ENCODE measurements around the gene MINK1. TPM values are rescaled to one million over a fixed set of nuclear protein-coding genes. Genes with fewer than 3 reads are reported as not detected.
"Not testable (repeated sequence)": the region's sequence is repeated elsewhere in the genome, so short reads cannot be mapped to it uniquely, and the experiment has no call there.

Gene MINK1
- total RNA-seq, 1 donor from 2014 or later, result 139 TPM

DNA sequence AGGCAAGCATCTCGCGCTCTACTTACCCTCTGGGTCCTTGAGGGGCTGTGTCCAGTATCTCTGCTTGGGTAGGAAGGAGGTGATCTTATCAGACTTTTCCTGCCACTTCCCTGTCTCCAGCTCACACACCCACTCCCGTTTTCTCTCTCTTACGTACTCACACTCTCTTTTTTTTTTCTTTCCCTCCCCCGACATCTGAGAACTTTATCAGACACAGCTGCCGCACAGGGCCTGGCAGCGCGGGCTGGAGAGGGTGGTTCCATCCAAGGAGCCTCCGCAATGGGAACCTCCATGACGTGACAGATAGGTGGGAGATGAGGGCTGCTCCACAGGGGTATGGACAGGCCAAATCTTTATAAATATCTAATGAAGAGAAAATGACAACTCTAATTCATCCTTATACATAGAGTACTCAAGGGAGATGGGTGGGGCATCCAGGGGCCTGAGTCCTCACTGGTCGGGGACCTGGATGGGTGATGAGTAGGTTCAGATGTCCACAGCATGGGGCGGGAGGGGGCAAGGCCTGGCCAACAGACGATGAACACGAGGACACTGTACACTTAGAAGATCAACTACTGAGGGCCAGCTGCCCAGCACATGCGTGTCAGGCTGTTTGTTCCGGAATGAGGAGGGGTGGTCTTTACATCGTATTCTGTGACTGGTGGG is 23.3 kb downstream of the MINK1 start:
- no peak for DNase-seq (ENCODE audit: low spot score, unreplicated experiment)
- Mint-ChIP-seq H3K36me3 (ENCODE audit: insufficient read depth) (peaks cover 9% of the 10 kb centered on the region), H3K27me3 (no peaks in the 10 kb centered on the region), H3K27ac (no peak overlapping the region), H3K4me1 (ENCODE audit: low read depth) (peaks cover 17% of the 10 kb centered on the region), H3K4me3 (ENCODE audit: low read depth) (no peak overlapping the region), H3K9me3 (ENCODE audit: low read depth) (no peaks in the 10 kb centered on the region)
- TF ChIP-seq, protein P1, sequence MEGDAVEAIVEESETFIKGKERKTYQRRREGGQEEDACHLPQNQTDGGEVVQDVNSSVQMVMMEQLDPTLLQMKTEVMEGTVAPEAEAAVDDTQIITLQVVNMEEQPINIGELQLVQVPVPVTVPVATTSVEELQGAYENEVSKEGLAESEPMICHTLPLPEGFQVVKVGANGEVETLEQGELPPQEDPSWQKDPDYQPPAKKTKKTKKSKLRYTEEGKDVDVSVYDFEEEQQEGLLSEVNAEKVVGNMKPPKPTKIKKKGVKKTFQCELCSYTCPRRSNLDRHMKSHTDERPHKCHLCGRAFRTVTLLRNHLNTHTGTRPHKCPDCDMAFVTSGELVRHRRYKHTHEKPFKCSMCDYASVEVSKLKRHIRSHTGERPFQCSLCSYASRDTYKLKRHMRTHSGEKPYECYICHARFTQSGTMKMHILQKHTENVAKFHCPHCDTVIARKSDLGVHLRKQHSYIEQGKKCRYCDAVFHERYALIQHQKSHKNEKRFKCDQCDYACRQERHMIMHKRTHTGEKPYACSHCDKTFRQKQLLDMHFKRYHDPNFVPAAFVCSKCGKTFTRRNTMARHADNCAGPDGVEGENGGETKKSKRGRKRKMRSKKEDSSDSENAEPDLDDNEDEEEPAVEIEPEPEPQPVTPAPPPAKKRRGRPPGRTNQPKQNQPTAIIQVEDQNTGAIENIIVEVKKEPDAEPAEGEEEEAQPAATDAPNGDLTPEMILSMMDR (IDR thresholded peaks at IDR 0.05; ENCODE audit: unreplicated experiment), result no peak

DNA sequence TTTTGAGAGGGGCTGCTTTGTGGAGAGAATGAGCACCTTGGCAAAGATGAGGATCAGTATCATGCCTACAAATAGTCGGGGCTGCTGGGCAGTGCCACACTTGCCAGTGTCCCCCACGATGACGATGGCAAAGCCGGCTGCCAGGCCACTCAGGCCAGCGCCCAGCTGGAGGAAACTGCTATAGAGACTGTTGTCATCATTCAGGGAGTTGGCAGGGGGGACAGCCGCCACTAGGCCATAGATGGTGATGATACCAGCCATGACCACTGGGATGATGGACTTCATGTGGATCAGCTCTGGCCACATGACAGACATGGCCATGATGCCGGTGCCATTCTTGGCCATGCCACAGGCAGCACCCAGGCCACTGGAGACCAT is 23.8 kb downstream of the MINK1 start:
- DNase-seq (ENCODE audit: low spot score, unreplicated experiment), result no peak
- H3K36me3 Mint-ChIP-seq (ENCODE audit: insufficient read depth), result peaks cover 10% of the 10 kb centered on the region
- H3K4me1 Mint-ChIP-seq (ENCODE audit: low read depth), result peaks cover 17% of the 10 kb centered on the region
- H3K27ac Mint-ChIP-seq, result peak overlapping the region; percentile 40
- H3K27me3 Mint-ChIP-seq, result no peaks in the 10 kb centered on the region
- no peaks in the 10 kb centered on the region for H3K9me3 Mint-ChIP-seq (ENCODE audit: low read depth)
- H3K4me3 Mint-ChIP-seq (ENCODE audit: low read depth), result no peak overlapping the region
- TF ChIP-seq, protein P1 (IDR thresholded peaks at IDR 0.05; ENCODE audit: unreplicated experiment), result no peak

DNA sequence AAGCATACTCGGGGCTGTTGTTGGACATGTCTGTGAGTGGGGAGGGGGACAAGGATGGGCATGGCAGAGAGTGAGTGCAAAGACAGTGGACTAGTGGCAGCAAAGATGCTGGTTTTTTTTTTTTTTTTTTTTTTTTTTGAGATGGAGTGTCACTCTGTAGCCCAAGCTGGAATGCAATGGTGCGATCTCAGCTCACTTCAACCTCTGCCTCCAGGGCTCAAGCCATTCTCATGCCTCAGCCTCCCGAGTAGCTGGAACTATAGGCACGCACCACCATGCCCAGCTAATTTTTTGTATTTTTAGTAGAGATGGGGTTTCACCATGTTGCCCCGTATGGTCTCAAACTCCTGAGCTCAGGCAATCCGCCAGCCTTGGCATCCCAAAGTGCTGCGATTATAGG is 24.2 kb downstream of the MINK1 start:
- H3K9me3 Mint-ChIP-seq (ENCODE audit: low read depth); DNase-seq (ENCODE audit: low spot score, unreplicated experiment); H3K27me3 Mint-ChIP-seq; H3K4me3 Mint-ChIP-seq (ENCODE audit: low read depth): not testable (repeated sequence)
- Mint-ChIP-seq H3K27ac (peak overlapping the region; percentile 43), H3K4me1 (ENCODE audit: low read depth) (peaks cover 17% of the 10 kb centered on the region), H3K36me3 (ENCODE audit: insufficient read depth) (peaks cover 11% of the 10 kb centered on the region)

DNA sequence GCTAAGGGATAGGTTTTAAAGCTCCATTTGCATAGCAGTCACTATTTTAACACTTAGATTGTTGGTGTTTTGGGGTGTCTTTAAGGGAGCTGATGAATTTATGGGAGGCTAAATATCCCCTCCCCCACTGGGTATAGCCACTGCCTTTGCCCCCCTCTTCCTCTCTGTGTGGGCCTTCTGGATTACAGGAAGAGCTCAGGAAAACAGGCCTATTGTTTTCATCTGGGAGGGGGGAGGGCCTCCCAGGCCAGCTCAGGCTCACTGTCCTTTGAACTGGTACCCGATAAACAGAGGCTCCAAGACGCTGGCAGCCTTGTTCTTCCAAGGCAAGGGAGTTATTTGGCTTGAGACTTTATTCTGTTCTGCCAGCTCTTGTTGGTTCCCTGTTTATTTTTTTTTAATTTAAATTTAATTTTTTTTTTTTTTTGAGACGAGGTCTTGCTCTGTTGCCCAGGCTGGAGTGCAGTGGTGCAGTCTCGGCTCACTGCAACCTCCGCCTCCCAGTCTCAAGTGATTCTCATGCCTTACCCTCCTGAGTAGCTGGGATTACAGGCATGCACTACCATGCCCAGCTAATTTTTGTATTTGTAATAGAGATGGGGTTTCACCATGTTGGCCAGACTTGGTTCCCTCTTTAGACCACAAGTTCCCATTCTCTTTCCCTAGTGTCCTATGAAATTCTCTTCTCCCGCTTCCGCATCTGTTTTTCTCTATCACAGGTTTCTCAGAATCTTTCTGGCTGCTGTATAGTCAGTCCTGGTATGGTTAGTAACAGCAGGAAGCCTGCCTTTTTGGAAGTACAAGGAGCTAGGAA is 25.1 kb downstream of the MINK1 start:
- Mint-ChIP-seq H3K9me3 (ENCODE audit: low read depth) (no peaks in the 10 kb centered on the region), H3K27ac (peak overlapping the region; percentile 67), H3K4me3 (ENCODE audit: low read depth) (no peak overlapping the region), H3K27me3 (no peaks in the 10 kb centered on the region), H3K4me1 (ENCODE audit: low read depth) (peaks cover 17% of the 10 kb centered on the region), H3K36me3 (ENCODE audit: insufficient read depth) (peaks cover 11% of the 10 kb centered on the region)
- no peak for DNase-seq (ENCODE audit: low spot score, unreplicated experiment)
- TF ChIP-seq, protein P1 (IDR thresholded peaks at IDR 0.05; ENCODE audit: unreplicated experiment), result no peak

DNA sequence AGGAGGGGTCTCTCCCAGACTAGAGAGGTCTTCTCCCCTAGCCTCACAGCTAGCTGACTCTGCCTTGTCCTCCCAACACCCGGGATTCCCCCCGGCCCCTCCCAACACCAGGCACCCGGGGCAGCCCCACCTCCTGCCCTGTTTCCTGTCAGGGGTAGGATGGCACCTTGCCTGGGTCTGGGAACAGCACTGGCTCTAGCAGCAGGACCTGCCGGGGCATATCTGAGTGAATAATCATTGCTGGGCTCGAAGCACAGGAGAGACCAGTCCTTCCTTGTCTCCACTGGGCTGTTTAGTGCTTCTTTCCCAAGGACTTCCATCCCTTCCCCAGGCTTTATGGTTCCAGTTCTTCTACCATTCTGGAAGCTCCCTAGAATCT is 25.7 kb downstream of the MINK1 start:
- H3K27me3 Mint-ChIP-seq, result no peaks in the 10 kb centered on the region
- H3K36me3 Mint-ChIP-seq (ENCODE audit: insufficient read depth), result peaks cover 11% of the 10 kb centered on the region
- no peak overlapping the region for H3K4me3 Mint-ChIP-seq (ENCODE audit: low read depth)
- H3K9me3 Mint-ChIP-seq (ENCODE audit: low read depth), result no peaks in the 10 kb centered on the region
- no peak for DNase-seq (ENCODE audit: low spot score, unreplicated experiment)
- peak overlapping the region; percentile 67 for H3K27ac Mint-ChIP-seq
- H3K4me1 Mint-ChIP-seq (ENCODE audit: low read depth), result peaks cover 17% of the 10 kb centered on the region
- TF ChIP-seq, protein P1 (IDR thresholded peaks at IDR 0.05; ENCODE audit: unreplicated experiment), result no peak
